22Rv1 (cell line): ENCODE measurements around the gene MYL9.

Experiments
- CTCF ChIP-seq: fragments of 450-650 bp; IDR thresholded peaks from 2 replicates; pipeline ENCODE4 v1.5.1; 2017; ENCODE audit warnings: mild to moderate bottlenecking
- ZFX ChIP-seq: fragments of 450-650 bp; IDR thresholded peaks from 2 replicates; pipeline ENCODE4 v1.6.1; 2017; ENCODE audit warnings: antibody characterized with exemption, borderline replicate concordance

- TF ChIP-seq CTCF (no peak), ZFX (no peak)
Observed at GRCh38 chr20:36572701-36573102, 31.4 kb downstream of the MYL9 start.
